ENCODE measurements around the gene ERV3-1. TPM values are rescaled to one million over a fixed set of nuclear protein-coding genes. Genes with fewer than 3 reads are reported as not detected.
"Not testable (repeated sequence)": the region's sequence is repeated elsewhere in the genome, so short reads cannot be mapped to it uniquely, and the experiment has no call there.

The ERV3-1 gene
- total RNA-seq, 2 experiments from 2014 or later, result 34.4 to 55.5 TPM

GRCh38 chr7:65035469-65035868 is 29.0 kb upstream of the ERV3-1 start:
- peaks cover 12% of the 10 kb centered on the region for H4K20me1 ChIP-seq (ENCODE audit: insufficient read depth, low read length)
- CTCF ChIA-PET (ENCODE audit: unreplicated experiment); BruUV-seq (replicated peaks); H3K4me3 ChIP-seq (ENCODE audit: low read depth, low read length, poor library complexity, severe bottlenecking); POLR2A ChIA-PET; H3K27ac ChIP-seq (ENCODE audit: low read depth, low read length, poor library complexity, severe bottlenecking); H3K9me3 ChIP-seq (ENCODE audit: low read length); H3K4me2 ChIP-seq (ENCODE audit: low read length); H3K36me3 ChIP-seq (ENCODE audit: insufficient read depth, low read length); H2AFZ ChIP-seq (ENCODE audit: low read length); DNase-seq (ENCODE audit: low spot score); H3K9me2 ChIP-seq (ENCODE audit: insufficient read depth, low read length): not testable (repeated sequence)
- peaks cover 26% of the 10 kb centered on the region for H3K4me1 ChIP-seq (ENCODE audit: insufficient read depth, low read length, poor library complexity, severe bottlenecking)
- H3K79me2 ChIP-seq (ENCODE audit: insufficient read depth, low read depth, low read length), result peaks cover 17% of the 10 kb centered on the region
- intact Hi-C loops (cut with micrococcal nuclease; ENCODE audit: unreplicated experiment), result loop anchor here (10.0 kb wide), 2 partner anchors 351 to 471 kb away; partner anchors contain the start of gene ZNF680

- DNase-seq (ENCODE audit: low spot score); H3K79me2 ChIP-seq (ENCODE audit: insufficient read depth, low read depth, low read length); CTCF ChIA-PET (ENCODE audit: unreplicated experiment); H3K4me3 ChIP-seq (ENCODE audit: low read depth, low read length, poor library complexity, severe bottlenecking); BruUV-seq (replicated peaks); H3K27ac ChIP-seq (ENCODE audit: low read depth, low read length, poor library complexity, severe bottlenecking); H3K9me2 ChIP-seq (ENCODE audit: insufficient read depth, low read length); H4K20me1 ChIP-seq (ENCODE audit: insufficient read depth, low read length); H3K9me3 ChIP-seq (ENCODE audit: low read length); H3K36me3 ChIP-seq (ENCODE audit: insufficient read depth, low read length); H3K4me2 ChIP-seq (ENCODE audit: low read length); H2AFZ ChIP-seq (ENCODE audit: low read length): not testable (repeated sequence)
- H3K4me1 ChIP-seq (ENCODE audit: insufficient read depth, low read length, poor library complexity, severe bottlenecking), result peaks cover 17% of the 10 kb centered on the region
- POLR2A ChIA-PET, result interaction anchor here (0.7 kb wide), 1 partner anchor 505 kb away, joined by 3 read pairs; no protein-coding TSS in a partner anchor
- intact Hi-C loops (cut with micrococcal nuclease; ENCODE audit: unreplicated experiment), result loop anchor here (10.0 kb wide), 2 partner anchors 349 to 469 kb away; partner anchors contain the start of gene ZNF680
Observed at GRCh38 chr7:65034120-65034782, 27.8 kb upstream of the ERV3-1 start.

DNA sequence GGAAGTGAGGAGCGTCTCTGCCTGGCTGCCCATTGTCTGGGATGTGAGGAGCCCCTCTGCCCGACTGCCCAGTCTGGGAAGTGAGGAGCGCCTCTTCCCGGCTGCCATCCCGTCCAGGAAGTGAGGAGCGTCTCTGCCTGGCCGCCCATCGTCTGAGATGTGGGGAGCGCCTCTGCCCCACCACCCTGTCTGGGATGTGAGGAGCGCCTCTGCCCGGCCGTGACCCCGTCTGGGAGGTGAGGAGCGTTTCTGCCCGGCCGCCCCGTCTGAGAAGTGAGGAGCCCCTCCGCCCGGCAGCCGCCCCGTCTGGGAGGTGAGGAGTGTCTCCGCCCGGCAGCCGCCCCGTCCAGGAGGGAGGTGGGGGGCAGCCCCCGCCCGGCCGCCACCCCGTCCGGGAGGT is 26.9 kb upstream of the ERV3-1 start:
- H3K27ac ChIP-seq (ENCODE audit: low read depth, low read length, poor library complexity, severe bottlenecking); H3K9me2 ChIP-seq (ENCODE audit: insufficient read depth, low read length); H3K4me2 ChIP-seq (ENCODE audit: low read length); CTCF ChIA-PET (ENCODE audit: unreplicated experiment); H2AFZ ChIP-seq (ENCODE audit: low read length); H3K9me3 ChIP-seq (ENCODE audit: low read length); H4K20me1 ChIP-seq (ENCODE audit: insufficient read depth, low read length); BruUV-seq (replicated peaks); H3K36me3 ChIP-seq (ENCODE audit: insufficient read depth, low read length); H3K79me2 ChIP-seq (ENCODE audit: insufficient read depth, low read depth, low read length); DNase-seq (ENCODE audit: low spot score); POLR2A ChIA-PET; H3K4me3 ChIP-seq (ENCODE audit: low read depth, low read length, poor library complexity, severe bottlenecking): not testable (repeated sequence)
- H3K4me1 ChIP-seq (ENCODE audit: insufficient read depth, low read length, poor library complexity, severe bottlenecking), result peaks cover 17% of the 10 kb centered on the region
- intact Hi-C loops (cut with micrococcal nuclease; ENCODE audit: unreplicated experiment), result loop anchor here (10.0 kb wide), 2 partner anchors 349 to 469 kb away; partner anchors contain the start of gene ZNF680

DNA sequence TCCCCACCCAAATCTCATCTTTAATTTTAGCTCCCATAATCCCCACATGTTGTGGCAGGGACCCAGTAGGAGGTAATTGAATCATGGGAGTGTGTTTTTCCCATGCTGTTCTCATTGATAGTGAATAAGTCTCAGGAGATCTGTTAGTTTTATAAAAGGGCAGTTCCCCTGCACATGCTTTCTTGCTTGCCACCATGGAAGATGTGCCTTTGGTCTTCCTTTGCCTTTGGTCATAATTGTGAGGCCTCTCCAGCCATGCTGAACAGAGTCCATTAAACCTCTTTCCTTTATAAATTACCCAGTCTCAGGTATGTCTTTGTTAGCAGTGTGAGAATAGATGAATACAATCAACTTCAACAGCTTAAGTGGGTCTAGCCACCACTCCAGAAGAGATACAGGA is 18.5 kb upstream of the ERV3-1 start:
- H2AFZ ChIP-seq (ENCODE audit: low read length); H3K36me3 ChIP-seq (ENCODE audit: insufficient read depth, low read length); H3K4me2 ChIP-seq (ENCODE audit: low read length); H4K20me1 ChIP-seq (ENCODE audit: insufficient read depth, low read length); CTCF ChIA-PET (ENCODE audit: unreplicated experiment); H3K9me3 ChIP-seq (ENCODE audit: low read length); H3K4me1 ChIP-seq (ENCODE audit: insufficient read depth, low read length, poor library complexity, severe bottlenecking); H3K9me2 ChIP-seq (ENCODE audit: insufficient read depth, low read length); H3K79me2 ChIP-seq (ENCODE audit: insufficient read depth, low read depth, low read length); BruUV-seq (replicated peaks); DNase-seq (ENCODE audit: low spot score); intact Hi-C loops (cut with micrococcal nuclease; ENCODE audit: unreplicated experiment); H3K27ac ChIP-seq (ENCODE audit: low read depth, low read length, poor library complexity, severe bottlenecking); H3K4me3 ChIP-seq (ENCODE audit: low read depth, low read length, poor library complexity, severe bottlenecking); POLR2A ChIA-PET: not testable (repeated sequence)

DNA sequence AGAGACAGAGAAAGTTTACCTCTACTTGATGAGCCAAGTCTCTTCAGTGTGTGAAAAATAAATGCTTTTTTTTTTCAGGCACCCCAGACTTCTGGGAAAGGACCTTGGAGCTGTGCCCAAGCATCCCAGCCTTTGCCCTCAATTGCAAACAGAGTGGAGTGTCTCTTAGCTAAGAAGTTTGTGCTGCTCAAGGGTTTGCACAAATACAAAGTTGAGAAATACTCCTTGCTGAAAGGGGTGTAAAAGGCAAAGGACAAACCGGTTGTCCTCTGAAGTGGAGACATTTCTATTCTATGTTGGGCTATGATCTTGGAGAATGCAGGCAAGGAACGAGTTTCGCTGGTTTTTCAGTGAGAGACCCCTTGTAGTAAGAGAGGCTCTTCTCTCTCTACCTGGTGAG is 14.5 kb upstream of the ERV3-1 start:
- POLR2A ChIA-PET, result interaction anchor here (1.6 kb wide), 1 partner anchor 14 kb away, joined by 7 read pairs; the partner anchor contains the start of gene ERV3-1
- H3K9me2 ChIP-seq (ENCODE audit: insufficient read depth, low read length); H3K27ac ChIP-seq (ENCODE audit: low read depth, low read length, poor library complexity, severe bottlenecking); H3K9me3 ChIP-seq (ENCODE audit: low read length); H3K79me2 ChIP-seq (ENCODE audit: insufficient read depth, low read depth, low read length); H3K4me3 ChIP-seq (ENCODE audit: low read depth, low read length, poor library complexity, severe bottlenecking); H3K4me2 ChIP-seq (ENCODE audit: low read length); BruUV-seq (replicated peaks); DNase-seq (ENCODE audit: low spot score); intact Hi-C loops (cut with micrococcal nuclease; ENCODE audit: unreplicated experiment); H3K4me1 ChIP-seq (ENCODE audit: insufficient read depth, low read length, poor library complexity, severe bottlenecking); H4K20me1 ChIP-seq (ENCODE audit: insufficient read depth, low read length); H2AFZ ChIP-seq (ENCODE audit: low read length); CTCF ChIA-PET (ENCODE audit: unreplicated experiment); H3K36me3 ChIP-seq (ENCODE audit: insufficient read depth, low read length): not testable (repeated sequence)

DNA sequence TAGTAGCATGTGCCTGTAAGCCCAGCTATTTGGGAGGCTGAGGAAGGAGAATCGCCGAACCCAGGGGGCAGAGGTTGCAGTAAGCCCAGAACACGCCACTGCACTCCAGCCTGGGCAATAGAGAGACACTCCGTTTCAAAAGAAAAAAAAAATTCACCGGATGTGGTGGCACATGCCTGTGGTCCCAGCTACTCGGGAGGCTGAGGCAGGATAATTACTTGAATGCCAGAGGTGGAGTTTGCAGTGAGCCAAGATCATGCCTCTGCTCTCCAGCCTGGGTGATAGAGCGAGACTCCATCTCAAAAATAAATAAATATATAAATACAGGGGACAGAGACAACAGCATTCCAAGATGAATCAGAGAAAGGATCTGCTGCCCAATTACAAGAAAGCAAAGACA is 3.4 kb upstream of the ERV3-1 start:
- BruUV-seq (replicated peaks); POLR2A ChIA-PET; CTCF ChIA-PET (ENCODE audit: unreplicated experiment); H3K27ac ChIP-seq (ENCODE audit: low read depth, low read length, poor library complexity, severe bottlenecking); H2AFZ ChIP-seq (ENCODE audit: low read length); intact Hi-C loops (cut with micrococcal nuclease; ENCODE audit: unreplicated experiment); H3K36me3 ChIP-seq (ENCODE audit: insufficient read depth, low read length); DNase-seq (ENCODE audit: low spot score); H3K4me2 ChIP-seq (ENCODE audit: low read length); H4K20me1 ChIP-seq (ENCODE audit: insufficient read depth, low read length); H3K4me3 ChIP-seq (ENCODE audit: low read depth, low read length, poor library complexity, severe bottlenecking); H3K9me2 ChIP-seq (ENCODE audit: insufficient read depth, low read length); H3K9me3 ChIP-seq (ENCODE audit: low read length): not testable (repeated sequence)
- Histone ChIP-seq H3K79me2 (ENCODE audit: insufficient read depth, low read depth, low read length) (peaks cover 15% of the 10 kb centered on the region), H3K4me1 (ENCODE audit: insufficient read depth, low read length, poor library complexity, severe bottlenecking) (peaks cover 15% of the 10 kb centered on the region)

All from OCI-LY7 (cell line).